GM10266 (cell line): ENCODE data around the gene COX20.

Experiments used
- DNase-seq: peaks from one replicate; pipeline ENCODE4 v3.0.0; 2012; ENCODE audit errors: extremely low spot score
- CTCF ChIP-seq: IDR thresholded peaks from 2 replicates; pipeline ENCODE4 v1.5.1; 2012; ENCODE audit warnings: mild to moderate bottlenecking, low read depth; ENCODE audit not compliant: control insufficient read depth, insufficient read depth; ENCODE audit errors: missing control alignments

The COX20 gene

GRCh38 chr1:244836584-244836983 is 1.1 kb downstream of the COX20 start:
- no peak for DNase-seq
- no peak for TF ChIP-seq CTCF

GRCh38 chr1:244837597-244838258 is 2.3 kb downstream of the COX20 start:
- TF ChIP-seq CTCF = no peak
- DNase-seq = no peak

- DNase-seq = no peak
These were observed 4.2 kb downstream of the COX20 start for GRCh38 chr1:244839656-244840055.

GRCh38 chr1:244840219-244840794 is 4.8 kb downstream of the COX20 start:
- DNase-seq = no peak
- no peak for TF ChIP-seq CTCF

More at GRCh38 chr1:244839656-244840055, 4.2 kb downstream of the COX20 start:
- TF ChIP-seq CTCF = no peak

- no peak for TF ChIP-seq CTCF
- no peak for DNase-seq
These were observed 5.9 kb downstream of the COX20 start for GRCh38 chr1:244841273-244841927.

GRCh38 chr1:244843148-244843978 is 7.9 kb downstream of the COX20 start:
- no peak for TF ChIP-seq CTCF

More at GRCh38 chr1:244843148-244843978, 7.9 kb downstream of the COX20 start:
- DNase-seq = no peak
